ENCODE data around the gene PTPRG.

The PTPRG gene

GRCh38 chr3:61589856-61590255 is 28.5 kb downstream of the PTPRG start:
- no peak for DNase-seq (ENCODE audit: low read depth)

DNA sequence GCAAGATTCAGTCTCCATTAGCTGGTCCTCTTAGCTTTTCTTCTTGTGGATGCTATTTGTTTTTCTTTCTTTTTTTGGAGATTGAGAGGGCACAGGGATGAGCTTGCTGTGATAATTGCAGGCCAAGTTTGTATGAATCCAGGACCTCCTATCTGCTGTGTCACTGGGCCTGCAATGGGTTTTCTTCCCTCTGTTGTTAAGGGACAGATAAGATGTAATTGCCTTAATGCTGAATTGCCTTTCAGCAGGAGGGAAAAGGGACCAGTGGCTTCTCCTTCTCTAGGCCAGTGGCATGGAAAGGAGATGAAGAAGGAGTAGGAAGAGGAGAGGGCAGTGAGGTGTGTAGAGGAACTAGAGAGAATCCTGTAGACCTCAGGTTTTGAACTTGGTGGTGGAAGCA is 29.9 kb downstream of the PTPRG start:
- DNase-seq (ENCODE audit: low read depth), result no peak

DNA sequence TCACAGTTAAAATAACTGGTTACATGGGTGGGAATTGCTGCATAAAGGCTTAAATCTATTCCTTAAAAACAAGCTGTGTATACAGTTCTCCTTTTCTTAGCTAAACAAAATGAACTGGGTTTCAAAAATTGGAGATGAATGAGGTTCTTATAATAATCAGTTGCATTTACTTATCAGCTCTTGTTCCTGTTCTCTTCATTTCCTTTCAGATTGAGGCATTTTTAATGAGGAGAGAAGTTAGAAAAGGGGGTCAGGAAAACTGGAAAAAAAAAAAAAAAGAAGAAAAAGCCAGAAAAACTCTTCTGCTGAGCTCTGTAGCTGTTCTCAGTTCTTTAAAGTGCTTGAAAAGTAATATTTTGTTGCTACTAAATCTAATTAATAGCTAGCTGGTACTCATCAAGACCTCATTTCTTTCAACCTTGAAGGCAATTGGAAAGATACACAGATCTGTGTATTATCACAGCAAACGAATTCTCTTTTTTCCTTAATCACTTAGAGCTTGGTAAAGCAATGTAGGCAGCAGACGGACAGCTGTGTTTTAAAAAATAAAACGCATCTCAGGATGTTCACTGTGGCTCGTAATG is 32.2 kb downstream of the PTPRG start:
- no peak for DNase-seq (ENCODE audit: low read depth)

- no peak for DNase-seq (ENCODE audit: low read depth)
These were observed 33.0 kb downstream of the PTPRG start for GRCh38 chr3:61594144-61594963.

DNA sequence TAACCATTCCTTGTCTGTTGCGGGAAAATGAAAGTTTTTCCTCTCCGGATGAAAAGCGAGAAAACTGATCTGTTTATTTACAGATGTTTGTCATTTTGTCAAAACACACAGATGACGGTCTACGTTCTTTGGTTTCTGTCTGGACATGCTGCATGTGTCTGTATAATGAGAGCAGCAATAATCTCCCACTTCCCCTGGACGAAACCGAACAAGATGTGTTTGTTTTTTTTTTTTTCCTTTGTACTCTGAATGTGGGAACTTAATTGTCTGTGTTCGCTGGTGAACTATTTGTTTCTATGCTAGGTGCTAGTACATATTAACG is 33.6 kb downstream of the PTPRG start:
- DNase-seq (ENCODE audit: low read depth), result no peak

DNA sequence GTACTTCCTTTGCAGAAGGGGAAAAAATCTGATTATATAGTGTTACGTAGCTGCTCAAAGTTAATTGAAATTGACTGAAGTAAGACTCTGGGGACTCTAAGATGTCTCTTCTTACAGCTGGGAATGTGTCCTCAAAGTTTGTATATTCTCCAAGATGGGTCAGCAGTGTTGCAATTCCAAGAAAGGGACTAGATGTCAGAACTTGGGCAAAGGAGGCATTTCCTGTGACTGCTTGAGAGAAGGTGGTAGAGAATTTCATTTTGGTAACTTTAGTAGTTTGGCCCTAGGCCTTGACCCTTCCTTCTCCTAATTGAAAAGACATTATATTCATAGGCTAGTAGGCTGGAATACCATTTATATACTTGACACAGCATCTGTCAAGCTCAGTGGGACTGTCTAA is 33.9 kb downstream of the PTPRG start:
- DNase-seq (ENCODE audit: low read depth), result no peak

DNA sequence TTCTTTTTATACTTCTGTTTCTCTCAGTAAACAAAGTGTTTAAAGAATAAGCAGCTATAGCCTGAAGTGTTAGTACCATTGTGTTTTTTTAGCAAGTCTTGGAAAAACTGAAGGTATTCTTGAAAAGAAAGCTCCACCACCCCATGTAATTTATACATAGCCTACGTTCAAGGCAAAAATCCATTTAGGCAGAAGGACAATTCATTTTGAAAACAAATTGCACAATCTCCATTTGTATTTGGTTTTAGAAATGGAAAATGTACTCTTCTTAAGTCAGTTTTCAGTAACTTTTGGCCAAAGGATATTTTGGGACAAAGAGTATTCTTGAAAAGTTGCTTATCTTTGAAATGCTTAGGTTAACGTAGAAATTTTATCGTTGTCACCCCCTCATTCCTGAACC is 34.5 kb downstream of the PTPRG start:
- no peak for DNase-seq (ENCODE audit: low read depth)

DNA sequence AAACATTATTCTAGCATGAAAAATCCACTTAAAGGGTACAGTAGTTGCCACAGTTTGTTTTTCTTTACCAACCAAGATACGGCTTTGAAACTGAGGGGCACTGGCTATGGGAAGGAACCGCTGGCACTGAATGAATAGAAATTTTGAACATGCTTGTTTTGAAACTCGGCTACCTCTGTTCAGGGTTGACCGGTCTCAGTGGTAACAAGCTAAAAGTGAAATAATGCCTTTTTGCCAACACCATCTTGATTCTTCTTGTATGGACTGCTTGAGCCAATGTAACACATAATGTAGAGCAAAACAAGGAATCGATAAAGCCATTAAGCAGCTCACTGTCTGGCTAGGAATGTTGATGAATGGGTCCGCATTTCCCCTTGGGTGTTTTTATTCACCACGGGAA is 36.5 kb downstream of the PTPRG start:
- DNase-seq (ENCODE audit: low read depth), result no peak

DNA sequence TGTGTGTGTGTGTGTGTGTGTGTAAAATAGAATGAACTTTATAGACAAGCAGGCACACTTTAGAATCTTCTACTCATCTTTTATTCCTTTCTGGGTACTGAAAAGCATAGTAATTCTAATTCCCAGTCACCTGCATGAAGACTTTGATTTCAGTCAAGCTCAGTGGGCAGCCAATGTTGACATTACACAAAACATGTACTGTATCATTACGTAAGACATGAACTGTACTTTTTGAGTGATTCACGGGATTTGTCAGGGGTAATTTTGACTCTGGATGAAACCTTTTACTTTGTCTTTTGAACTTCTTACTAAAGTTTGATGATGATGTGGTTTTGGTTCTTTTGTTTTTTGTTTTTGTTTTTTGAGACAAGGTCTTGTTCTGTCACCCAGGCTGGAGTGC is 38.8 kb downstream of the PTPRG start:
- DNase-seq (ENCODE audit: low read depth), result no peak

DNA sequence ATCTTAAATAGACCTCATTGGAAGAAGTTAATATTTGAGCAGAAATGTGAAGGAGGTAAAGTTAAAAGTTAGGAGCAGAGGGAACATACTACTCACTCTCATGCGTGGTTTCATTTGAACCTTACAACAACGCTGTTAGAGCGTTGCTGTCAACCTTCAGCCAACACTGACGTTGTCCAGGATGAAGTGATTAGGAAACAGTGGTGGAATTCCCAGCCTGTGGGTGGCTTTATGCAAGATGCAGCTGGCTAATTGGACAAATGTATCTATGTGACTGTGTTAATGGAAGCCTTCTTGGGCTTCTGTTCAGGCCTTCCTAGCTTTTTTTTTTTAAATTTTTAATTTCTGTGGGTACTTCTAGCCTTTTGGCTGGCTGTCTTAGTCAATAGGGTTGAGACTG is 40.5 kb downstream of the PTPRG start:
- DNase-seq (ENCODE audit: low read depth), result no peak

DNA sequence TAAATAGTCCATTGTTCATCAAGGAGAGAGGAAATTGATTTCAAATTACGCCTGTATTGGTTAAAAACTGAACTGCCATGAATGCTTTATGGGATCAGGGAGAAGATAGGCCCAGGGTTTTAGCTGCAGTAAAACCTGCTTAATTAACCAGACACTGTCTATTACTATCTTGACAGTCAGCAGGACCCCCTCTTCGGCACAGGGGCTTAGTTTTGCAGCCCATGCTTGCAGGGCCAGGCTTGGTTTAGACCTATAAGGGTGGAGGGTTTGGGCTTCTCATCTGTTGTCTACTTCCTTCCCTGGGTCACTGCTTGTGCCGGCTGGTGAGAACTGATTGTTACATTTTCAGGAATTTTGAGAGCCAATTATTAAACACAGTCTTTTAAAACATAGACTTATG is 41.1 kb downstream of the PTPRG start:
- DNase-seq (ENCODE audit: low read depth), result no peak

- no peak for DNase-seq (ENCODE audit: low read depth)
These were observed 44.3 kb downstream of the PTPRG start for GRCh38 chr3:61605589-61606175.

GRCh38 chr3:61606196-61606595 is 44.8 kb downstream of the PTPRG start:
- DNase-seq (ENCODE audit: low read depth), result no peak

GRCh38 chr3:61608072-61608471 is 46.7 kb downstream of the PTPRG start:
- no peak for DNase-seq (ENCODE audit: low read depth)

GRCh38 chr3:61608711-61609110 is 47.3 kb downstream of the PTPRG start:
- DNase-seq (ENCODE audit: low read depth), result no peak

- no peak for DNase-seq (ENCODE audit: low read depth)
These were observed 48.9 kb downstream of the PTPRG start for GRCh38 chr3:61610316-61610715.

DNA sequence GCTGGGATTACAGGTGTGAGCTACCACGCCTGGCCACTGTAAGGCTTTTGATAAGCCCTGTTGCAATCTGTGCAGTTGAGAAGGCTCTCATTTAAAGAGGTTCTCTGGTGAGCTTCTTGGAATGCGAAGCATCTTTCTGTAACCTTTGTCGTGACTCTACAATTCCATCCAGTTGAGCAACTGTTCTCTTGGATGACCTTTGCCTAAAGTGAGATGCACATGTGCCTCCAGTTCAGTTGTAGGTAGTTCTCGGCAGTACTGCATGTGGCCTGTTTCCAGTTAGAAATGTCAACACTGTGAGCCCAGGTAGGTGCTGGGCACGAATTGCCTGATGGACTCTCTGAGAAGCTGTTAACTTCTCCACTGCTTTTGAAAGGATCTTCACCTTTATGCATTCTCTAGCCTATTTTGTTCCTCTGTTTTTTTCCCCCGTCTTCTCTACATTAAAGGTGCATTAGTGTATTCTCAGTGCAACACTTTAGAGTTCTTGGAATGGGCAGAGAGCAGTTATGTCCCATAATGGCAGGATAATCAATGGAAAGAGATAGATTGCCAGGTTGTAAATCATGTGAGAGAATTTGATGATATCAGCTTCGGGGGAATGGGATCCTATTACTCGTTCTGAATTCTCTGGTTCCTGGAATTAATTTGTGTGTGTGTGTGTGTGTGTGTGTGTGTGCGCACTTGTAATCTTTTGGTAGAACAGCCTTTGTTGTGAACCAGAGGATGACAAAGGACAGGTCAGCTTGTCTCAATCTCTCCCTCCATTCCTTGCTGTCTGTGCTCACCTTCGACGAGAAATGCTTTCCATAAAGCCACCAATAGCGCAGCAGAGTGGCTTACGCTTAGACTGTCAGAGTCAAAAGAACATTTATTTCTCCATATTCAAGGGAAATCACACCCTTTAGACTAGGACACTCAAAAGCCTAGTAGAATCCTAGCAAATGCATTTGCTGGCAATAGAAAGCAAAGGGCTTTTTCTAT is 51.1 kb downstream of the PTPRG start:
- no peak for DNase-seq (ENCODE audit: low read depth)

DNA sequence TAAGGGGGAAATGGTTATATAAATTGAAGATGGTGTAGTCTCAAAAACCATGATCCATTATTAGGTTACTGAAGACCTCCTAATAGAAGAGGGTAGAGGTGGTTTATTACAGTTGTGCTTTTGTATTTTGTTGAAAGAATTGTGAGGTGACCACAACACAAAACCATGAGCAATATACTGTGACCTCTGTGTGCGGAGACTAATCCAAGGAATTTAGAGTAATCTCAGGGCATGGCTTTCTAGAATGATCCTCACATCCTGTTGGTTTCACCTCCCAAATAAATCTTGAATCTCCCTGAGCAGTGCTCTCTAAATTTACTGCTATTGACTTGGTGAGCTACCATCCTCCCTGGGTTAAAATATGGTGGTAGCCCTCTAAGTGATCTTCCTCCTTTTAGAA is 52.3 kb downstream of the PTPRG start:
- no peak for DNase-seq (ENCODE audit: low read depth)

DNA sequence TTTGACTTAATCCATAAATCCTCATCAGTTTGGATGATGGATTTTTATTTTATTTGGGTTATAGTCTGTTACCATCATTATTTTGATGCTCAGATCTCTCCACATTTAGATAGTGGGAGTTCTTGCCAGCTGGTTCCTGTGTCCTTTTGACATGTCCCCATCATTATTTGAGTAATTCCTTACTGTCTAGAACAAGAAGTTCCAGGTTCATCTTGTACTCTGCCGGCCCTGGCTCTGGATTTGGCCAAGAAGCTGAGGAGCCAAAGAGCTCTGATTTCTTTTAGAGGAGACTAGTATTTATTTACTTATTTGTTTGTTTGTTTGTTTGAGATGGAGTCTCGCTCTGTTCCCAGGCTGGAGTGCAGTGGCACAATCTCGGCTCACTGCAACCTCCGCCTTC is 54.3 kb downstream of the PTPRG start:
- no peak for DNase-seq (ENCODE audit: low read depth)

DNA sequence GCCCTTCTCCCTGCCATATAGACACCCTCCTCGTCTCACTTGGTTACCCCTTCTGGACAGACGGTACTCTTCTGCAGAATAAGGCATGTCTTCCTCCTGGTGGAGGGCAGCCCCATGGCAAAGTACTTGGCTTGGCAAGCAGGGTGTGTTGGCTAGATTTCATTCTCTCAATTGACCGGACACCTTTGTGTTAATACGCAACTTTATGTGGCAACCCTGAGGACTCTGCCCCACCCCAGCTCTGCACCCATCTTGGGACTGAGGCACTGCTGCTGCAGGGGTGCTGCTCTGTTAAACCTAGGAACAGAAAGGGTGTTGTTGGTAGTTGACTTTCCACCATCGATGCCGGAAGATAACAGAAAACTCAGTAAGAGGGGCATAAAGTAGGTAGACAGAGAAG is 55.2 kb downstream of the PTPRG start:
- no peak for DNase-seq (ENCODE audit: low read depth)

DNA sequence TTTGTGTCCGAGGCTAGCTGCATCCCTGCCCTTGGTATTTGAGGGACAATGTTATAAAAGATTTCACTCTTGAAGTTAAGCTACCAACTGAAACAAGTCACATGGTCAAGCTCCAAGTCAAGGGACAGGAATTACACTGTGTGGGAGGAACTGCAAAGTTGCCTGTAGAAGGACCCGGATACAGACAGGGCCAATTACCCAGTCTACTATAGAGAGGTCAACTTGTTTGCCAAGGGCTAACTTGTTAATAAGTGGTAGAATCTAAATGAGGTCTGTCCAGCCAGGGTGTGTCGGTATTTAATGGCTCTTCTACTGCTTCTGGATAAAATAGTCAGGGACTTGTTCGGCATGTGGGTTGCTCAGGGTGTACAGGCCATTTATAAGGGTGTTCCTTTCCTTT is 55.7 kb downstream of the PTPRG start:
- no peak for DNase-seq (ENCODE audit: low read depth)

DNA sequence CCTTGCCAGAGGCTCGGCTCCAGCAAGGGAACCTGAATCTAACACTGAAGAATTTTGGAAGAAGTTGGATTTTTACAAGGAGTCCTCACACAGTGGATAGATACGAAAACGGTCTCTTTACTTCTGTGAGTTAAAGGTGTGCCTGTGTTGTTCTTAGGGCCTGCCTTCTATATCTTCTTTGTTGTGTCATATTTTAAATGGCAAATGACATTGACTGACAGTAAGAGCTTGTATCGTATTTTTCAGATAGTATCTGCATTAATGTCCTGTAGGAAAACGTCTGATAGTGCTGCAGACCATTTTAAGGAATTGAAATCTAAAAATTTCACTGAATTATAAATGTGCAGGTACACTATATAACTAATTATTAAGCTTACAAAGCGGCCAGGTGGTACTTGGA is 56.3 kb downstream of the PTPRG start:
- no peak for DNase-seq (ENCODE audit: low read depth)

GRCh38 chr3:61618231-61618630 is 56.9 kb downstream of the PTPRG start:
- no peak for DNase-seq (ENCODE audit: low read depth)
